ENCODE data around the gene THBD.

DNA sequence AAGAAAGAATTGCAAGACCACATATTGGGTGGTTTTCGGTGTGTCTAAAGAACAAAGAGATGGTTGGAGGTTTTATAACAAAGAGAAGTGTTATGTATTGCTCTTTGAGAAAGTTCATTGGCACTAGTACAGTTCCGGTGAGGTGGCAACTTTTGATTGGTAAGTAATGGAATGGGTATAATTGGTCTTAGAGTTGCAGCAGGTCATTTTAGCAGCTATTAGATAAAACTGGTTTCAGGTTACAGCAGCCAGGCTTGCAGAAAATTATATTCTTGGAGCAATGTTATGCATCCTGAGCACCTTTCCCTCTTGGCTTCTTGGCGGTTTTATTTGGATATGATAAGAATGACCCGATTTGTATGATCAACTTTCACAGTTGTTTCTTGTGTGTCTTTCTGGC, 26.6 kb downstream of the THBD start:
- TF ChIP-seq, protein P1, sequence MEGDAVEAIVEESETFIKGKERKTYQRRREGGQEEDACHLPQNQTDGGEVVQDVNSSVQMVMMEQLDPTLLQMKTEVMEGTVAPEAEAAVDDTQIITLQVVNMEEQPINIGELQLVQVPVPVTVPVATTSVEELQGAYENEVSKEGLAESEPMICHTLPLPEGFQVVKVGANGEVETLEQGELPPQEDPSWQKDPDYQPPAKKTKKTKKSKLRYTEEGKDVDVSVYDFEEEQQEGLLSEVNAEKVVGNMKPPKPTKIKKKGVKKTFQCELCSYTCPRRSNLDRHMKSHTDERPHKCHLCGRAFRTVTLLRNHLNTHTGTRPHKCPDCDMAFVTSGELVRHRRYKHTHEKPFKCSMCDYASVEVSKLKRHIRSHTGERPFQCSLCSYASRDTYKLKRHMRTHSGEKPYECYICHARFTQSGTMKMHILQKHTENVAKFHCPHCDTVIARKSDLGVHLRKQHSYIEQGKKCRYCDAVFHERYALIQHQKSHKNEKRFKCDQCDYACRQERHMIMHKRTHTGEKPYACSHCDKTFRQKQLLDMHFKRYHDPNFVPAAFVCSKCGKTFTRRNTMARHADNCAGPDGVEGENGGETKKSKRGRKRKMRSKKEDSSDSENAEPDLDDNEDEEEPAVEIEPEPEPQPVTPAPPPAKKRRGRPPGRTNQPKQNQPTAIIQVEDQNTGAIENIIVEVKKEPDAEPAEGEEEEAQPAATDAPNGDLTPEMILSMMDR (conservative IDR thresholded peaks at IDR 0.05; ENCODE audit: low read depth, low read length), result no peak
- TF ChIP-seq RFX5 (IDR thresholded peaks at IDR 0.05; ENCODE audit: low read depth, low read length), result no peak
